ENCODE data around the gene PLEKHA5. TPM values are rescaled to one million over a fixed set of nuclear protein-coding genes. Genes with fewer than 3 reads are reported as not detected.

The PLEKHA5 gene, protein sequence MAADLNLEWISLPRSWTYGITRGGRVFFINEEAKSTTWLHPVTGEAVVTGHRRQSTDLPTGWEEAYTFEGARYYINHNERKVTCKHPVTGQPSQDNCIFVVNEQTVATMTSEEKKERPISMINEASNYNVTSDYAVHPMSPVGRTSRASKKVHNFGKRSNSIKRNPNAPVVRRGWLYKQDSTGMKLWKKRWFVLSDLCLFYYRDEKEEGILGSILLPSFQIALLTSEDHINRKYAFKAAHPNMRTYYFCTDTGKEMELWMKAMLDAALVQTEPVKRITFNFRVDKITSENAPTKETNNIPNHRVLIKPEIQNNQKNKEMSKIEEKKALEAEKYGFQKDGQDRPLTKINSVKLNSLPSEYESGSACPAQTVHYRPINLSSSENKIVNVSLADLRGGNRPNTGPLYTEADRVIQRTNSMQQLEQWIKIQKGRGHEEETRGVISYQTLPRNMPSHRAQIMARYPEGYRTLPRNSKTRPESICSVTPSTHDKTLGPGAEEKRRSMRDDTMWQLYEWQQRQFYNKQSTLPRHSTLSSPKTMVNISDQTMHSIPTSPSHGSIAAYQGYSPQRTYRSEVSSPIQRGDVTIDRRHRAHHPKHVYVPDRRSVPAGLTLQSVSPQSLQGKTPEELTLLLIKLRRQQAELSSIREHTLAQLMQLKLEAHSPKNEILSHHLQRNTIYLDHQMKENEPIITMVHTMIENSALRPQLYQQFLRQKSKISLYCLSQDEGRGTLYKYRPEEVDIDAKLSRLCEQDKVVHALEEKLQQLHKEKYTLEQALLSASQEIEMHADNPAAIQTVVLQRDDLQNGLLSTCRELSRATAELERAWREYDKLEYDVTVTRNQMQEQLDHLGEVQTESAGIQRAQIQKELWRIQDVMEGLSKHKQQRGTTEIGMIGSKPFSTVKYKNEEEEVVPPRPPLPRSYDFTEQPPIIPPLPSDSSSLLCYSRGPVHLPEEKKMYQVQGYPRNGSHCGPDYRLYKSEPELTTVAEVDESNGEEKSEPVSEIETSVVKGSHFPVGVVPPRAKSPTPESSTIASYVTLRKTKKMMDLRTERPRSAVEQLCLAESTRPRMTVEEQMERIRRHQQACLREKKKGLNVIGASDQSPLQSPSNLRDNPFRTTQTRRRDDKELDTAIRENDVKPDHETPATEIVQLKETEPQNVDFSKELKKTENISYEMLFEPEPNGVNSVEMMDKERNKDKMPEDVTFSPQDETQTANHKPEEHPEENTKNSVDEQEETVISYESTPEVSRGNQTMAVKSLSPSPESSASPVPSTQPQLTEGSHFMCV
- 10 to 100 TPM; 34.8 to 37.5 TPM for total RNA-seq
- polyA plus RNA-seq (ENCODE audit: insufficient read depth, low read depth, low replicate concordance), result 22.4 TPM
- long read RNA-seq, donor 1, full-length matches to known transcripts, result 1 of 14 reads
- long read RNA-seq, donor 1, partial matches to known transcripts, result 13 of 14 reads
- long read RNA-seq, donor 1, other reads (novel, unspliced or antisense), result 0 of 14 reads
- long read RNA-seq, donor 2, partial matches to known transcripts, result 5 of 5 reads
- long read RNA-seq, donor 2, other reads (novel, unspliced or antisense), result 0 of 5 reads

- Histone ChIP-seq H3K4me3 (peak within 1 kb of the TSS; percentile 87 to 98), H3K4me1 (no peaks in the 10 kb centered on the region), H3K27ac (peak within 1 kb of the TSS; percentile 96), H3K36me3 (ENCODE audit: low read depth, missing control alignments) (no peaks in the 10 kb centered on the region), H3K27me3 (no peaks in the 10 kb centered on the region), H3K9me3 (no peaks in the 10 kb centered on the region)
- 0 to 1% methylated on average over 34 to 52 of the region's 103 CpGs for WGBS, 2 donors
- intact Hi-C loops (cut with DNase I; ENCODE audit: low total_unique reads), result no loop called here
- TF ChIP-seq POLR2A (IDR thresholded peaks at IDR 0.05), result no peak
- TF ChIP-seq, protein P1, sequence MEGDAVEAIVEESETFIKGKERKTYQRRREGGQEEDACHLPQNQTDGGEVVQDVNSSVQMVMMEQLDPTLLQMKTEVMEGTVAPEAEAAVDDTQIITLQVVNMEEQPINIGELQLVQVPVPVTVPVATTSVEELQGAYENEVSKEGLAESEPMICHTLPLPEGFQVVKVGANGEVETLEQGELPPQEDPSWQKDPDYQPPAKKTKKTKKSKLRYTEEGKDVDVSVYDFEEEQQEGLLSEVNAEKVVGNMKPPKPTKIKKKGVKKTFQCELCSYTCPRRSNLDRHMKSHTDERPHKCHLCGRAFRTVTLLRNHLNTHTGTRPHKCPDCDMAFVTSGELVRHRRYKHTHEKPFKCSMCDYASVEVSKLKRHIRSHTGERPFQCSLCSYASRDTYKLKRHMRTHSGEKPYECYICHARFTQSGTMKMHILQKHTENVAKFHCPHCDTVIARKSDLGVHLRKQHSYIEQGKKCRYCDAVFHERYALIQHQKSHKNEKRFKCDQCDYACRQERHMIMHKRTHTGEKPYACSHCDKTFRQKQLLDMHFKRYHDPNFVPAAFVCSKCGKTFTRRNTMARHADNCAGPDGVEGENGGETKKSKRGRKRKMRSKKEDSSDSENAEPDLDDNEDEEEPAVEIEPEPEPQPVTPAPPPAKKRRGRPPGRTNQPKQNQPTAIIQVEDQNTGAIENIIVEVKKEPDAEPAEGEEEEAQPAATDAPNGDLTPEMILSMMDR (IDR thresholded peaks at IDR 0.05), result no peak
- peak; percentile 77 for DNase-seq
Observed at GRCh38 chr12:19129486-19130223, at the start of gene PLEKHA5. Gene PLEKHA5 (plus strand): TSS chr12:19129733. CDS start chr12:19129800, 67 bp downstream.

DNA sequence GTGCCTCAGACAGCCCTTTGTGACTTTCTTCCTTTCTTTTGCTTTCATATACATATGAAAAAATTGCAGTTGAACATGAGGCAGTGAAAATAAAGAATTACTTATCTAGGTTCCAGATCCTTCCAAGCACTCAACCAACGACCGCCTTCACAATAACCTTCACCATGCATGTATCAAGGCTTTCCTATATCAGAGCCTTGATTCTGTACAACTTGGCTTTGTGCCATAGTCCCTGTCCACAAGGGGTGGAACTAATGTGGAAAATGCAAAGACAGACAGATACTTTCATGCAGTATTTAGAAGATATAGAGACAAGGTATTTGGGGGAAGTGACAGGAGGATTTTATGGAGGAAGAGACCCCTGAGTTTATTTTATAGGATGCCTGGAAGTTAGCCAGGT lies 48.6 kb upstream of the PLEKHA5 start:
- H3K27me3 ChIP-seq, result no peaks in the 10 kb centered on the region
- no peak overlapping the region for H3K4me3 ChIP-seq
- H3K4me1 ChIP-seq, result no peaks in the 10 kb centered on the region
- H3K9me3 ChIP-seq, result no peaks in the 10 kb centered on the region
- no peak overlapping the region for H3K27ac ChIP-seq
- no peaks in the 10 kb centered on the region for H3K36me3 ChIP-seq (ENCODE audit: low read depth, missing control alignments)
- no peak for TF ChIP-seq POLR2A (IDR thresholded peaks at IDR 0.05)
- TF ChIP-seq, protein P1 (IDR thresholded peaks at IDR 0.05), result no peak
- DNase-seq, result no peak
- intact Hi-C loops (cut with DNase I; ENCODE audit: low total_unique reads), result no loop called here
- 48 to 83% methylated on average over 2 of the region's 2 CpGs for WGBS, 2 donors

DNA sequence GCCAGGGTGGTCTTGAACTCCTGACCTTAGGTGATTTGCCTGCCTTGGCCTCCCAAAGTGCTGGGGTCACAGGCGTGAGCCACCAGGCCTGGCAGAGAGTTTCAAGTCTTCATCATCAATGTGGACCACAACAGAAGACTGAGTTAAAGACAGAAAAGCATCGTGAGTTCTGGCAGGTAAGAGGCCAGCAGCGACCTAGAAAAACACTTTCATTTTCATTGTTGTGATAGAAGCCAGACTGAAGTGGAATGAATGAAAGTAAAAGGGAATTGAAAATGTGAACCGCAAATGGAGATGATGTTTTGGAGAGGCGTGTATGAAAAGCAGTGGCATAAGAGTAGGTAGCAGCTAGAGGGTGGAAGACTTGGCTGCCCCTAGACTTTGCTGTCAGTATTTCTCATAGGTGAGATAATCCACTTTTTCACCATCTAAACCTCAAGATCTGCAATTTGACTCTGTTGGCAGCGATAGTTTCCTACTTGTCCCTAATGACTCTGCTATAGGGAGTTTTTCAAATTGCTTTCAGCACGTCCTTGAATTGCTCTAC lies 47.1 kb upstream of the PLEKHA5 start:
- H3K4me1 ChIP-seq, result no peaks in the 10 kb centered on the region
- no peak overlapping the region for H3K4me3 ChIP-seq
- H3K27ac ChIP-seq, result no peak overlapping the region
- no peaks in the 10 kb centered on the region for H3K9me3 ChIP-seq
- no peaks in the 10 kb centered on the region for H3K27me3 ChIP-seq
- H3K36me3 ChIP-seq (ENCODE audit: low read depth, missing control alignments), result no peaks in the 10 kb centered on the region
- DNase-seq, result no peak
- intact Hi-C loops (cut with DNase I; ENCODE audit: low total_unique reads), result no loop called here
- TF ChIP-seq, protein P1 (IDR thresholded peaks at IDR 0.05), result no peak
- no peak for TF ChIP-seq POLR2A (IDR thresholded peaks at IDR 0.05)
- WGBS, 2 donors, result 90% methylated on average over 7 of the region's 7 CpGs

Data from testis (tissue), 5 donors.